HEK293 (cell line): ENCODE measurements around the gene BICD1.
A peak's percentile ranks its signal among the peaks of the same experiment; 100 is the strongest.
"Not testable (repeated sequence)": the region's sequence is repeated elsewhere in the genome, so short reads cannot be mapped to it uniquely, and the experiment has no call there.

ENCODE experiments used
- CTCF ChIA-PET: fragments of 350-600 bp; formaldehyde crosslinking; extraction: SDS; loops from one replicate; lab custom pipeline; 2021; ENCODE audit warnings: antibody characterized with exemption; lab: Yijun Ruan, JAX
- POLR2A ChIA-PET: fragments of 300-600 bp; formaldehyde crosslinking; extraction: SDS; loops from one replicate; lab custom pipeline; 2020; ENCODE audit warnings: antibody characterized with exemption, inconsistent platforms; lab: Yijun Ruan, JAX
- H3K27ac ChIP-seq: fragments of 200-500 bp; sonication (Bioruptor generic); 2 replicates; pipeline ENCODE4 v1.5.1; 2014; ENCODE audit warnings: low read depth, low read length, control low read depth, inconsistent platforms; ENCODE audit errors: extremely low read depth
- H3K36me3 ChIP-seq, 2 experiments: fragments of 200-500 bp in 1 of 2; sonication (Bioruptor generic) in 1 of 2; 1 replicate in 1 of 2; 2 replicates in 1 of 2; pipeline ENCODE4 v1.5.1; 2014 to 2017; ENCODE audit warnings: inconsistent platforms in 2 of 2, low read length in 2 of 2; ENCODE audit not compliant: control insufficient read depth in 2 of 2, insufficient read depth in 1 of 2
- H3K4me1 ChIP-seq: fragments of 200-500 bp; sonication (Bioruptor generic); 2 replicates; pipeline ENCODE4 v1.5.1; 2014; ENCODE audit warnings: mild to moderate bottlenecking, low read length, inconsistent platforms; ENCODE audit not compliant: control insufficient read depth, insufficient read depth
- H3K4me3 ChIP-seq: 2 replicates; pipeline ENCODE4 v1.5.1; 2011; ENCODE audit warnings: low read depth, mild to moderate bottlenecking, control low read depth, low read length, moderate library complexity
- H3K9me3 ChIP-seq: fragments of 200-500 bp; sonication (Bioruptor generic); 2 replicates; pipeline ENCODE4 v1.5.1; 2014; ENCODE audit warnings: low read depth, low read length, inconsistent platforms; ENCODE audit not compliant: control insufficient read depth, insufficient read depth
- FEZF1 ChIP-seq: fragments of 450-650 bp; formaldehyde crosslinking; IDR thresholded peaks from 2 replicates; pipeline ENCODE4 v1.5.1; 2016; ENCODE audit warnings: missing biosample characterization, missing genetic modification characterization
- GLIS2 ChIP-seq: fragments of 450-650 bp; formaldehyde crosslinking; IDR thresholded peaks from 2 replicates; pipeline ENCODE4 v1.5.1; 2016; ENCODE audit warnings: missing biosample characterization, missing genetic modification characterization
- KLF10 ChIP-seq: fragments of 450-650 bp; IDR thresholded peaks from 2 replicates; pipeline ENCODE4 v1.5.1; 2018; ENCODE audit warnings: missing biosample characterization, mild to moderate bottlenecking, missing genetic modification characterization
- KLF16 ChIP-seq: fragments of 450-650 bp; formaldehyde crosslinking; IDR thresholded peaks from 2 replicates; pipeline ENCODE4 v1.5.1; 2017; ENCODE audit warnings: missing biosample characterization, missing genetic modification characterization
- MYNN ChIP-seq: fragments of 450-650 bp; formaldehyde crosslinking; IDR thresholded peaks from 2 replicates; pipeline ENCODE4 v1.5.1; 2016; ENCODE audit warnings: missing biosample characterization, missing genetic modification characterization, borderline replicate concordance
- OSR2 ChIP-seq: fragments of 450-650 bp; formaldehyde crosslinking; IDR thresholded peaks from 2 replicates; pipeline ENCODE4 v1.5.1; 2016; ENCODE audit warnings: missing biosample characterization, missing genetic modification characterization
- OVOL3 ChIP-seq: fragments of 450-650 bp; formaldehyde crosslinking; IDR thresholded peaks from 2 replicates; pipeline ENCODE4 v1.5.1; 2016; ENCODE audit warnings: missing biosample characterization, missing genetic modification characterization
- PRDM6 ChIP-seq: fragments of 450-650 bp; formaldehyde crosslinking; IDR thresholded peaks from 2 replicates; pipeline ENCODE4 v1.5.1; 2017; ENCODE audit warnings: missing biosample characterization, missing genetic modification characterization
- SP3 ChIP-seq: fragments of 450-650 bp; formaldehyde crosslinking; IDR thresholded peaks from 2 replicates; pipeline ENCODE4 v1.5.1; 2016; ENCODE audit warnings: missing biosample characterization, missing genetic modification characterization
- ZBTB21 ChIP-seq: fragments of 450-650 bp; formaldehyde crosslinking; IDR thresholded peaks from 2 replicates; pipeline ENCODE4 v1.5.1; 2017; ENCODE audit warnings: missing biosample characterization, missing genetic modification characterization
- ZBTB7A ChIP-seq: fragments of 450-650 bp; formaldehyde crosslinking; IDR thresholded peaks from 2 replicates; pipeline ENCODE4 v1.5.1; 2016; ENCODE audit warnings: low read depth, missing biosample characterization, missing genetic modification characterization
- ZNF121 ChIP-seq: fragments of 450-650 bp; formaldehyde crosslinking; IDR thresholded peaks from 2 replicates; pipeline ENCODE4 v1.5.1; 2016; ENCODE audit warnings: missing biosample characterization, missing genetic modification characterization
- ZNF157 ChIP-seq: fragments of 450-650 bp; formaldehyde crosslinking; IDR thresholded peaks from 2 replicates; pipeline ENCODE4 v1.5.1; 2016; ENCODE audit warnings: missing biosample characterization, missing genetic modification characterization
- ZNF202 ChIP-seq: fragments of 450-650 bp; formaldehyde crosslinking; IDR thresholded peaks from 2 replicates; pipeline ENCODE4 v1.5.1; 2016; ENCODE audit warnings: missing biosample characterization, missing genetic modification characterization, borderline replicate concordance
- ZNF366 ChIP-seq: fragments of 450-650 bp; formaldehyde crosslinking; conservative IDR thresholded peaks from 2 replicates; pipeline ENCODE4 v1.5.1; 2016; ENCODE audit warnings: missing biosample characterization, missing genetic modification characterization
- ZNF404 ChIP-seq: fragments of 450-650 bp; formaldehyde crosslinking; IDR thresholded peaks from 2 replicates; pipeline ENCODE4 v1.5.1; 2017; ENCODE audit warnings: missing biosample characterization, missing genetic modification characterization
- ZNF549 ChIP-seq: fragments of 450-650 bp; IDR thresholded peaks from 2 replicates; pipeline ENCODE4 v1.5.1; 2018; ENCODE audit warnings: missing biosample characterization, missing genetic modification characterization, mild to moderate bottlenecking, inconsistent platforms, moderate library complexity
- ZNF692 ChIP-seq: fragments of 450-650 bp; formaldehyde crosslinking; IDR thresholded peaks from 2 replicates; pipeline ENCODE4 v1.5.1; 2016; ENCODE audit warnings: missing biosample characterization, missing genetic modification characterization
- ZNF843 ChIP-seq: fragments of 450-650 bp; formaldehyde crosslinking; IDR thresholded peaks from 2 replicates; pipeline ENCODE4 v1.5.1; 2016; ENCODE audit warnings: missing biosample characterization, missing genetic modification characterization
- ZXDB ChIP-seq: fragments of 450-650 bp; formaldehyde crosslinking; IDR thresholded peaks from 2 replicates; pipeline ENCODE4 v1.5.1; 2016; ENCODE audit warnings: missing biosample characterization, missing genetic modification characterization
- TF ChIP-seq, protein P1 (sequence below): fragments of 450-650 bp; formaldehyde crosslinking; IDR thresholded peaks from 2 replicates; pipeline ENCODE4 v1.5.1; 2016; ENCODE audit warnings: missing biosample characterization, missing genetic modification characterization
- TF ChIP-seq, protein P2 (sequence below): fragments of 450-650 bp; formaldehyde crosslinking; IDR thresholded peaks from 2 replicates; pipeline ENCODE4 v1.5.1; 2016; ENCODE audit warnings: missing biosample characterization, missing genetic modification characterization

BICD1 gene

DNA sequence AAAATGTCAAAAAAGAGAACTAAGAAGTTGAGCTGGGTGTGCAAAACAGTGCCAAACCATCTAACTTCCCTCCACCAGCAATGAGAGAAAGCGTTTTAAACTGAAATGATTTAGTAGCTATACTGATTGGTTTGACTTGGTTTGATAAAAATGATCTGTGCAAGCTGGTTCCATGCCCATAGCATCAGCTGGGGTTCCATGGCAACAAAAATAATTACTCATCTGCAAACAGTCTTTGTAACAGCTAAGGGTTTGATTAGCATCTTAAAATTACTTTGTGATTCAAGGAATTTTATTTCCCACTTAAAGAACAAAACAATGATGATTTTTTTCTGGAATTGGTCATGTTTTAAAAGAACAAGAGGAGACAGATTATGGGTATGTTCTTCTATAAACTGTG is 15.0 kb upstream of the BICD1 start:
- Histone ChIP-seq H3K4me3 (no peak overlapping the region), H3K9me3 (no peaks in the 10 kb centered on the region), H3K36me3 (no peaks in the 10 kb centered on the region), H3K4me1 (no peaks in the 10 kb centered on the region), H3K27ac (no peak overlapping the region)
- POLR2A ChIA-PET = no interaction called here
- TF ChIP-seq ZNF121 (tag by site-specific recombination) = no peak
- no peak for TF ChIP-seq ZNF549 (tag by site-specific recombination)
- TF ChIP-seq, protein P1, sequence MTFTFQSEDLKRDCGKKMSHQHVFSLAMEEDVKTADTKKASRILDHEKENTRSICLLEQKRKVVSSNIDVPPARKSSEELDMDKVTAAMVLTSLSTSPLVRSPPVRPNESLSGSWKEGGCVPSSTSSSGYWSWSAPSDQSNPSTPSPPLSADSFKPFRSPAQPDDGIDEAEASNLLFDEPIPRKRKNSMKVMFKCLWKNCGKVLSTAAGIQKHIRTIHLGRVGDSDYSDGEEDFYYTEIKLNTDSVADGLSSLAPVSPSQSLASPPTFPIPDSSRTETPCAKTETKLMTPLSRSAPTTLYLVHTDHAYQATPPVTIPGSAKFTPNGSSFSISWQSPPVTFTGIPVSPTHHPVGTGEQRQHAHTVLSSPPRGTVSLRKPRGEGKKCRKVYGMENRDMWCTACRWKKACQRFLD (tag by site-specific recombination) = no peak
- no peak for TF ChIP-seq OVOL3 (tag by site-specific recombination)
- TF ChIP-seq ZNF404 (tag by site-specific recombination) = no peak
- TF ChIP-seq ZBTB21 (tag by site-specific recombination) = no peak
- no peak for TF ChIP-seq ZNF157 (tag by site-specific recombination)
- TF ChIP-seq KLF16 (tag by site-specific recombination) = no peak
- CTCF ChIA-PET = interaction anchor here (0.6 to 1.5 kb wide), 2 partner anchors 31 to 308 kb away, joined by 3 read pairs; partner anchors contain the start of gene FGD4

DNA sequence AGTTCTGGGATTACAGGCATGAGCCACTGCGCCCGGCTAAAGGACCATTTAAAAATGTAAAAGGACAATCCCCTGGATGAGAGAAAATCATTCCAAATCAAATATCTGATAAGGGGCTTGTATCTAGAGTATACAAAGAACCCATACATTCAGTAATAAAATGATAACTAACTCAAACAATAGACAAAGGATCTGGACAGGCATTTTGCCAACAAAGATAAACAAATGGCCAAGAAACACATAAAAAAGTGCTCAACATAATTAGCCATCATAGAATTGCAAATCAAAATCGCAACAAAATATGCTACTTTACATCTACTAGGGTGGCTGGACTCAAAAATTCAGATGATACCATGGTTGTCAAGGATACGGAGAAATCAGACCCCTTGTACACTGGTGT is 8.5 kb upstream of the BICD1 start:
- no peaks in the 10 kb centered on the region for H3K36me3 ChIP-seq
- ChIA-PET CTCF (no interaction called here), POLR2A (no interaction called here)
- no peaks in the 10 kb centered on the region for H3K4me1 ChIP-seq
- H3K27ac ChIP-seq = no peak overlapping the region
- TF ChIP-seq ZXDB (peak; percentile 44; the same call in 1 of the 2 replicates), ZNF843 (peak; percentile 61; the same call in 1 of the 2 replicates), ZBTB7A (no peak), FEZF1 (tag by site-specific recombination) (peak; percentile 84), KLF10 (tag by site-specific recombination) (no peak), ZNF202 (tag by site-specific recombination) (no peak), OSR2 (tag by site-specific recombination) (peak; percentile 48; the same call in 1 of the 2 replicates), PRDM6 (peak; percentile 51), KLF16 (tag by site-specific recombination) (0 out of 2 replicates have a peak, but pooled peaks have one; percentile 11)
- H3K4me3 ChIP-seq = no peak overlapping the region
- H3K9me3 ChIP-seq = no peaks in the 10 kb centered on the region

GRCh38 chr12:32099275-32099674 is 7.4 kb upstream of the BICD1 start:
- H3K4me3 ChIP-seq, H3K9me3 ChIP-seq, H3K27ac ChIP-seq, CTCF ChIA-PET, H3K4me1 ChIP-seq, H3K36me3 ChIP-seq: not testable (repeated sequence)
- POLR2A ChIA-PET = interaction anchor here (0.6 kb wide), 1 partner anchor 231 kb away, joined by 4 read pairs; no protein-coding TSS in a partner anchor

DNA sequence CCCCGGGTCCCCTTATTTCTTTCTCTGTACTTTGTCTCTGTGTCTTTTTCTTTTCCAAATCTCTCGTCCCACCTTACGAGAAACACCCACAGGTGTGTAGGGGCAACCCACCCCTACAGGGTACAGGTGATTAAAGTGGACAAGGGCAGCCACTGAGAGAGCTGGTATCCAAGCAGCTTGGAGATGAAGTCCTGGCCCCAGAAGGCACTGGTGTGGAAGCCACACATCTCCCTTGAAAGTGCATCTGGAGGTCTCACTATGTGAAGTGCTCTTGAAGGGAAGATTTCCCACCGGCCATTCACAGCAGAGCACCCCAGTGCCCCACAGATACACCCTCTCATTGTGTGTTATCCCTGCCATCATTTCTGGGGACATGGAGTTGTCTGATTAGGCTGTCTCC is 6.3 kb upstream of the BICD1 start:
- H3K4me3 ChIP-seq = no peak overlapping the region
- no peaks in the 10 kb centered on the region for H3K9me3 ChIP-seq
- ChIA-PET POLR2A (no interaction called here), CTCF (no interaction called here)
- no peaks in the 10 kb centered on the region for H3K36me3 ChIP-seq
- no peaks in the 10 kb centered on the region for H3K4me1 ChIP-seq
- no peak overlapping the region for H3K27ac ChIP-seq
- TF ChIP-seq ZNF366 (tag by site-specific recombination) = no peak
- TF ChIP-seq, protein P2, sequence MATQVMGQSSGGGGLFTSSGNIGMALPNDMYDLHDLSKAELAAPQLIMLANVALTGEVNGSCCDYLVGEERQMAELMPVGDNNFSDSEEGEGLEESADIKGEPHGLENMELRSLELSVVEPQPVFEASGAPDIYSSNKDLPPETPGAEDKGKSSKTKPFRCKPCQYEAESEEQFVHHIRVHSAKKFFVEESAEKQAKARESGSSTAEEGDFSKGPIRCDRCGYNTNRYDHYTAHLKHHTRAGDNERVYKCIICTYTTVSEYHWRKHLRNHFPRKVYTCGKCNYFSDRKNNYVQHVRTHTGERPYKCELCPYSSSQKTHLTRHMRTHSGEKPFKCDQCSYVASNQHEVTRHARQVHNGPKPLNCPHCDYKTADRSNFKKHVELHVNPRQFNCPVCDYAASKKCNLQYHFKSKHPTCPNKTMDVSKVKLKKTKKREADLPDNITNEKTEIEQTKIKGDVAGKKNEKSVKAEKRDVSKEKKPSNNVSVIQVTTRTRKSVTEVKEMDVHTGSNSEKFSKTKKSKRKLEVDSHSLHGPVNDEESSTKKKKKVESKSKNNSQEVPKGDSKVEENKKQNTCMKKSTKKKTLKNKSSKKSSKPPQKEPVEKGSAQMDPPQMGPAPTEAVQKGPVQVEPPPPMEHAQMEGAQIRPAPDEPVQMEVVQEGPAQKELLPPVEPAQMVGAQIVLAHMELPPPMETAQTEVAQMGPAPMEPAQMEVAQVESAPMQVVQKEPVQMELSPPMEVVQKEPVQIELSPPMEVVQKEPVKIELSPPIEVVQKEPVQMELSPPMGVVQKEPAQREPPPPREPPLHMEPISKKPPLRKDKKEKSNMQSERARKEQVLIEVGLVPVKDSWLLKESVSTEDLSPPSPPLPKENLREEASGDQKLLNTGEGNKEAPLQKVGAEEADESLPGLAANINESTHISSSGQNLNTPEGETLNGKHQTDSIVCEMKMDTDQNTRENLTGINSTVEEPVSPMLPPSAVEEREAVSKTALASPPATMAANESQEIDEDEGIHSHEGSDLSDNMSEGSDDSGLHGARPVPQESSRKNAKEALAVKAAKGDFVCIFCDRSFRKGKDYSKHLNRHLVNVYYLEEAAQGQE (tag by site-specific recombination) = no peak
- TF ChIP-seq GLIS2 (tag by site-specific recombination) = no peak
- TF ChIP-seq MYNN (tag by site-specific recombination) = no peak
- TF ChIP-seq KLF10 (tag by site-specific recombination) = no peak
- no peak for TF ChIP-seq ZNF692 (tag by site-specific recombination)
- no peak for TF ChIP-seq SP3 (tag by site-specific recombination)
